SK-N-DZ (cell line): ENCODE results near the gene CRYBB2. TPM values are rescaled to one million over a fixed set of nuclear protein-coding genes. Genes with fewer than 3 reads are reported as not detected.
"Not testable (repeated sequence)": the region's sequence is repeated elsewhere in the genome, so short reads cannot be mapped to it uniquely, and the experiment has no call there.

Source experiments
- DNase-seq: peaks from one replicate; pipeline ENCODE4 v3.0.0-alpha.2; 2015; ENCODE audit warnings: low spot score
- polyA plus RNA-seq, 2 experiments: library from polyadenylated mRNA; depleted of rRNA; stranded (reverse); fragments of >200 nt; gene quantifications; 2 replicates each; pipeline ENCODE4 v1.2.3, GENCODE V29; 2014

Gene CRYBB2
- polyA plus RNA-seq (2014; cell fraction: cytosol; rRNA removed), result not detected in 2 replicates
- polyA plus RNA-seq (2014; cell fraction: nucleus; rRNA removed), result 0.53 TPM in 1 of 2 replicates, not detected in the other

- DNase-seq, result no peak
Observed at GRCh38 chr22:25219211-25219689, at the start of gene CRYBB2. TSS of gene CRYBB2 (plus strand) at chr22:25219639. CDS start at chr22:25221430, 1,791 bp downstream.

- DNase-seq, result no peak
Observed at GRCh38 chr22:25170426-25170980, 48.9 kb upstream of the CRYBB2 start.

- DNase-seq, result no peak
Observed at GRCh38 chr22:25172153-25172552, 47.3 kb upstream of the CRYBB2 start.

- DNase-seq, result no peak
Observed at GRCh38 chr22:25174156-25174887, 45.1 kb upstream of the CRYBB2 start.

GRCh38 chr22:25174888-25175411, 44.5 kb upstream of the CRYBB2 start:
- DNase-seq, result no peak

GRCh38 chr22:25176175-25176574, 43.3 kb upstream of the CRYBB2 start:
- DNase-seq, result no peak

GRCh38 chr22:25176799-25177198, 42.6 kb upstream of the CRYBB2 start:
- DNase-seq, result no peak

- DNase-seq, result no peak
Observed at GRCh38 chr22:25177226-25177625, 42.2 kb upstream of the CRYBB2 start.

- no peak for DNase-seq
Observed at GRCh38 chr22:25177895-25178294, 41.5 kb upstream of the CRYBB2 start.

- DNase-seq, result not testable (repeated sequence)
Observed at GRCh38 chr22:25178348-25178747, 41.1 kb upstream of the CRYBB2 start.

GRCh38 chr22:25178869-25179631, 40.4 kb upstream of the CRYBB2 start:
- DNase-seq, result not testable (repeated sequence)

GRCh38 chr22:25182131-25183110, 37.0 kb upstream of the CRYBB2 start:
- DNase-seq, result no peak

GRCh38 chr22:25183949-25184619, 35.4 kb upstream of the CRYBB2 start:
- DNase-seq, result no peak

- DNase-seq, result no peak
Observed at GRCh38 chr22:25186140-25186539, 33.3 kb upstream of the CRYBB2 start.

GRCh38 chr22:25187469-25187868, 32.0 kb upstream of the CRYBB2 start:
- no peak for DNase-seq

GRCh38 chr22:25192406-25192805, 27.0 kb upstream of the CRYBB2 start:
- no peak for DNase-seq

GRCh38 chr22:25193130-25193529, 26.3 kb upstream of the CRYBB2 start:
- DNase-seq, result no peak

GRCh38 chr22:25193548-25193947, 25.9 kb upstream of the CRYBB2 start:
- no peak for DNase-seq

GRCh38 chr22:25196326-25196725, 23.1 kb upstream of the CRYBB2 start:
- DNase-seq, result no peak

GRCh38 chr22:25197340-25197739, 22.1 kb upstream of the CRYBB2 start:
- no peak for DNase-seq
